Measurements from ENCODE around the gene SNAP91.

GRCh38 chr6:83536647-83537589 lies 172.0 kb downstream of the SNAP91 start:
- no peak for TF ChIP-seq POLR2AphosphoS5 (IDR thresholded peaks at IDR 0.05; ENCODE audit: borderline replicate concordance, low read depth, low read length)
- no peak for TF ChIP-seq EZH2 (IDR thresholded peaks at IDR 0.05)
